Smooth muscle cell (in vitro differentiated cells): ENCODE measurements around the gene BHLHA15. TPM values are rescaled to one million over a fixed set of nuclear protein-coding genes. Genes with fewer than 3 reads are reported as not detected.
A peak's percentile ranks its signal among the peaks of the same experiment; 100 is the strongest.

Source experiments
- DNase-seq: peaks from one replicate; lab custom pipeline; 2025; ENCODE audit not compliant: unreplicated experiment; lab: John Stamatoyannopoulos, UW
- H2AFZ ChIP-seq: fragments of 200-600 bp; sonication (generic); 2 replicates; pipeline ENCODE4 v1.6.0; 2016; ENCODE audit warnings: antibody characterized with exemption, low read depth, mild to moderate bottlenecking
- H3F3A ChIP-seq: fragments of 200-600 bp; sonication (generic); 2 replicates; pipeline ENCODE4 v1.6.0; 2017; ENCODE audit warnings: antibody characterized with exemption, low read depth
- H3K27ac ChIP-seq: fragments of 200-600 bp; sonication (generic); 2 replicates; pipeline ENCODE4 v1.5.1; 2016; ENCODE audit warnings: low read depth, mild to moderate bottlenecking
- H3K27me3 ChIP-seq: fragments of 200-600 bp; sonication (generic); 2 replicates; pipeline ENCODE4 v1.6.1; 2016; ENCODE audit warnings: low read depth, mild to moderate bottlenecking
- H3K36me3 ChIP-seq: fragments of 200-600 bp; sonication (generic); 2 replicates; pipeline ENCODE4 v1.5.1; 2016; ENCODE audit warnings: low read depth
- H3K4me1 ChIP-seq: fragments of 200-600 bp; sonication (generic); 2 replicates; pipeline ENCODE4 v1.5.1; 2016; ENCODE audit warnings: low read depth
- H3K4me2 ChIP-seq: fragments of 200-600 bp; sonication (generic); 2 replicates; pipeline ENCODE4 v1.6.0; 2016; ENCODE audit warnings: mild to moderate bottlenecking
- H3K4me3 ChIP-seq: fragments of 200-600 bp; sonication (generic); 2 replicates; pipeline ENCODE4 v1.5.1; 2016; ENCODE audit warnings: mild to moderate bottlenecking
- H3K79me2 ChIP-seq: fragments of 200-600 bp; sonication (generic); 2 replicates; pipeline ENCODE4 v1.6.0; 2016; ENCODE audit warnings: low read depth, mild to moderate bottlenecking
- H3K9ac ChIP-seq: fragments of 200-600 bp; sonication (generic); 2 replicates; pipeline ENCODE4 v1.6.0; 2016; ENCODE audit warnings: low read depth
- H3K9me3 ChIP-seq: fragments of 200-600 bp; sonication (generic); replicated peaks from 2 replicates; pipeline ENCODE4 v1.5.1; 2016; ENCODE audit warnings: low read depth
- H4K20me1 ChIP-seq: fragments of 200-600 bp; sonication (generic); 2 replicates; pipeline ENCODE4 v1.6.0; 2016; ENCODE audit warnings: low read depth
- WGBS: methylation state at CpG from one replicate; pipeline ENCODE4 v1.1.7; 2016; ENCODE audit warnings: low lambda C conversion rate; 5-methylcytosine and 5-hydroxymethylcytosine counted together
- polyA plus RNA-seq: library from polyadenylated mRNA; unstranded; fragments of >200 nt; fragmentation: Nextera tagmentation; extraction: Ambion mirVana; gene quantifications from 2 replicates; pipeline ENCODE4 v1.2.1, GENCODE V29; 2016
- total RNA-seq: library from RNA; depleted of rRNA; stranded (reverse); fragments of >200 nt; gene quantifications from 2 replicates; pipeline ENCODE4 v1.2.3, GENCODE V29; 2014
- TF ChIP-seq, protein P1 (sequence below): fragments of 200-600 bp; sonication (generic); IDR thresholded peaks from 2 replicates; pipeline ENCODE4 v1.5.1; 2017; ENCODE audit warnings: borderline replicate concordance, mild to moderate bottlenecking, antibody characterized with exemption; ENCODE audit not compliant: insufficient read depth, poor library complexity, severe bottlenecking

The BHLHA15 gene
- total RNA-seq, result 0.27 TPM in 1 of 2 replicates, not detected in the other
- 1.3 and 1.4 TPM in 2 replicates for polyA plus RNA-seq

DNA sequence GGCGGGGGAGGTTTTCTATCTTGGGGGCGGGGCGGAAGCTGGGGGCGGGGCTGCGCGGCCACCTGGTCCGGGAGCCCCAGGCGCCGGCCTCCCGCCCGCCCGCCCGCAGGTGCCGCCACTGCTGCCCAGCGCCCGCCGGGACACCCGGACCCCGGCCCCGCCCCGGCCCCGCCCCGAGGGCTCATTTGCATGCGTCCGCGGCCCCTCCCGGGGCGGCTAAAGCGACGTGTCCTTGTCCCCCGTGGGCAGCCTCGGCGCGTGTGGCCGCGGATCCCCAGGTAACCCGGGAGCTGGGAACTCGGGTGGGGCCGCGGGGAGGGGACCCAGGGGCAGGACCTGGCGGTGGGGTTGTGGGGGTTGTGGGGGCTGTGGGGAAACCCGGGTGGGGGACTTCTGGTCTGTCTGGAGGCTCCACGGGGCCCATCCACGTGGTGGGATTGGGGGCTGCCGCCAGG lies at the start of gene BHLHA15:
BHLHA15 (plus strand) TSS at position 219 of the 455 bp plus-strand sequence. CDS start 871 bp downstream, outside the sequence.
- no peaks in the 10 kb centered on the region for H3K9me3 ChIP-seq
- no peak within 1 kb of the TSS for H2AFZ ChIP-seq
- H3K4me3 ChIP-seq, result peak within 1 kb of the TSS; percentile 49
- no peaks in the 10 kb centered on the region for H3F3A ChIP-seq
- no peaks in the 10 kb centered on the region for H3K79me2 ChIP-seq
- no peaks in the 10 kb centered on the region for H3K27me3 ChIP-seq
- no peaks in the 10 kb centered on the region for H3K4me1 ChIP-seq
- H3K27ac ChIP-seq, result no peak within 1 kb of the TSS
- no peaks in the 10 kb centered on the region for H4K20me1 ChIP-seq
- TF ChIP-seq, protein P1, sequence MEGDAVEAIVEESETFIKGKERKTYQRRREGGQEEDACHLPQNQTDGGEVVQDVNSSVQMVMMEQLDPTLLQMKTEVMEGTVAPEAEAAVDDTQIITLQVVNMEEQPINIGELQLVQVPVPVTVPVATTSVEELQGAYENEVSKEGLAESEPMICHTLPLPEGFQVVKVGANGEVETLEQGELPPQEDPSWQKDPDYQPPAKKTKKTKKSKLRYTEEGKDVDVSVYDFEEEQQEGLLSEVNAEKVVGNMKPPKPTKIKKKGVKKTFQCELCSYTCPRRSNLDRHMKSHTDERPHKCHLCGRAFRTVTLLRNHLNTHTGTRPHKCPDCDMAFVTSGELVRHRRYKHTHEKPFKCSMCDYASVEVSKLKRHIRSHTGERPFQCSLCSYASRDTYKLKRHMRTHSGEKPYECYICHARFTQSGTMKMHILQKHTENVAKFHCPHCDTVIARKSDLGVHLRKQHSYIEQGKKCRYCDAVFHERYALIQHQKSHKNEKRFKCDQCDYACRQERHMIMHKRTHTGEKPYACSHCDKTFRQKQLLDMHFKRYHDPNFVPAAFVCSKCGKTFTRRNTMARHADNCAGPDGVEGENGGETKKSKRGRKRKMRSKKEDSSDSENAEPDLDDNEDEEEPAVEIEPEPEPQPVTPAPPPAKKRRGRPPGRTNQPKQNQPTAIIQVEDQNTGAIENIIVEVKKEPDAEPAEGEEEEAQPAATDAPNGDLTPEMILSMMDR, result no peak
- DNase-seq, result no peak
- H3K9ac ChIP-seq, result no peak within 1 kb of the TSS
- 19% methylated on average over 3 of the region's 45 CpGs for WGBS
- no peaks in the 10 kb centered on the region for H3K36me3 ChIP-seq
- H3K4me2 ChIP-seq, result peak within 1 kb of the TSS; percentile 83

GRCh38 chr7:98162758-98163157 lies 48.5 kb upstream of the BHLHA15 start:
- no peaks in the 10 kb centered on the region for H3K9me3 ChIP-seq
- 94% methylated on average over 3 of the region's 3 CpGs for WGBS
- no peaks in the 10 kb centered on the region for H3K79me2 ChIP-seq
- no peak overlapping the region for H3K9ac ChIP-seq
- no peaks in the 10 kb centered on the region for H3K4me1 ChIP-seq
- H3K4me2 ChIP-seq, result no peak overlapping the region
- peaks cover 13% of the 10 kb centered on the region for H4K20me1 ChIP-seq
- no peaks in the 10 kb centered on the region for H3K27me3 ChIP-seq
- DNase-seq, result no peak
- no peak overlapping the region for H3K27ac ChIP-seq
- H2AFZ ChIP-seq, result no peak overlapping the region
- TF ChIP-seq, protein P1, result no peak
- H3F3A ChIP-seq, result no peaks in the 10 kb centered on the region
- no peaks in the 10 kb centered on the region for H3K36me3 ChIP-seq
- no peak overlapping the region for H3K4me3 ChIP-seq

DNA sequence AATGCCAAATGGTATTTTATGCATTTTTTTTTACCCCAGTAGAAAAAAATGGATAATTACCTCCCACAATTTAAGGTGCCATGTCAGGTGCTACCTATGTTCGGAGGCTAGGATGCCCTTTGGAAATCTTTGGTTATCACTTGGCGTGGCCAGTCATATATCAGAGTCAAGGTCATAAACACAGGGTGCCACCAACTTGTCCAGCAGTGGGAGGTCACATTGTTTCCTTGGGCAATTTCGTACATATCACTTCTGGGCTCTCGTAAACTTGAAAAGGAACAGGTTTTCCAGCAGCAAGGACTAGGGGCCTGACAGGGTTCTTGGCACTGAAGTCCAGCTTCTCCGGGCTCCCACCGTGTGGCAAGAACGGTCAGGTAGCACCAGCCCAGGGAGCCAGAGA lies 48.0 kb upstream of the BHLHA15 start:
- no peak for DNase-seq
- peaks cover 16% of the 10 kb centered on the region for H4K20me1 ChIP-seq
- H3F3A ChIP-seq, result no peaks in the 10 kb centered on the region
- H3K79me2 ChIP-seq, result no peaks in the 10 kb centered on the region
- no peak overlapping the region for H3K4me2 ChIP-seq
- no peaks in the 10 kb centered on the region for H3K4me1 ChIP-seq
- H2AFZ ChIP-seq, result no peak overlapping the region
- H3K36me3 ChIP-seq, result no peaks in the 10 kb centered on the region
- H3K9ac ChIP-seq, result no peak overlapping the region
- 82% methylated on average over 7 of the region's 7 CpGs for WGBS
- TF ChIP-seq, protein P1, result no peak
- peak overlapping the region; percentile 62 for H3K27ac ChIP-seq
- no peaks in the 10 kb centered on the region for H3K9me3 ChIP-seq
- no peaks in the 10 kb centered on the region for H3K27me3 ChIP-seq
- no peak overlapping the region for H3K4me3 ChIP-seq

DNA sequence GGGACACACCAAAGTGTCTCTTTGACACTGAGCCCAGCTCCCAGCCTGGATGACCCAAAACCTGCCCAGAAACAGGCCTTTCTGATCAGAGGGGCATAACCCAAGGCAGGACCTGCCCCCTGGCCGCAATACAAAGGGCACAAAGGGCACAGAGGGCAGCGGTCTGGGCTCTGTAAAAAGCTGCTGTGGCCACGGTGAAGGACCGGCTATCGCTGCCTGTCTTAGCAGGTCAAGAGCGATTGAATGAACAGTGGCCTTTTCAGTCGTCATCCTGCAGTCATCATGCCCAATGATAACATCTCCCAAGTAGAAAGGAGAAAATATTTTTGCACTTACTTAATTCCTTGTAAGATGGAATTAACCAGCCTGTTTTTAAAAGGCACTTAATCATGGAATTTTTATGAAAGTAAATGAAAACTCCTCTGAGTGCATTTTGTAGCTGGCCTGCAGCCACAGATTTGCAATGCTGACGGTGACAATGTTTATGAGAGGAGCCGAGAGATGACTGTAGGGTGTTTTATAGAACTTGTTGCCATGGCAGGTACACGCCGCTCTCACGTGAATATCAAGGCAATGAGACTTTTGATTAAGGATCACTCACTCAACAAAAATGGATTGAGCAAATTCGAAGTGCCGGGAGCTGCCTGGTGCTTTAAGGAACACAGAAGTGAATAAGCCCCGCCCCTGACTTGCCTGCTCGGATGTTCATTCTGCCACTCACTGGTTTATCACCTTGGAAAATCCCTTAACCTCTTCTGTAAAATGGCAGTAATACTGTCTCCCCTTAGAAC lies 47.3 kb upstream of the BHLHA15 start:
- H3K4me1 ChIP-seq, result no peaks in the 10 kb centered on the region
- no peak overlapping the region for H3K4me2 ChIP-seq
- peak overlapping the region; percentile 47 for H3K9ac ChIP-seq
- H2AFZ ChIP-seq, result no peak overlapping the region
- TF ChIP-seq, protein P1, result no peak
- peaks cover 19% of the 10 kb centered on the region for H4K20me1 ChIP-seq
- H3K27ac ChIP-seq, result peak overlapping the region; percentile 62
- no peaks in the 10 kb centered on the region for H3F3A ChIP-seq
- H3K79me2 ChIP-seq, result no peaks in the 10 kb centered on the region
- no peaks in the 10 kb centered on the region for H3K27me3 ChIP-seq
- DNase-seq, result no peak
- no peaks in the 10 kb centered on the region for H3K9me3 ChIP-seq
- no peaks in the 10 kb centered on the region for H3K36me3 ChIP-seq
- 71% methylated on average over 16 of the region's 16 CpGs for WGBS
- no peak overlapping the region for H3K4me3 ChIP-seq
